ENCODE data around the gene SPATA20. TPM values are rescaled to one million over a fixed set of nuclear protein-coding genes. Genes with fewer than 3 reads are reported as not detected.

The SPATA20 gene
- total and polyA plus RNA-seq, 2 donors (not counting 3 experiments of a cell fraction or from before 2014, with no cell fraction given) = 42.3 to 51.5 TPM

GRCh38 chr17:50594892-50595291, 47.9 kb downstream of the SPATA20 start:
- ChIA-PET CTCF (interaction anchor here (1.0 to 1.5 kb wide), 2 partner anchors 9 to 30 kb away, joined by 4 read pairs; no protein-coding TSS in a partner anchor), POLR2A (no interaction called here)
- H3K4me2 ChIP-seq (ENCODE audit: insufficient read depth, low read length) = no peak overlapping the region
- H3K79me2 ChIP-seq (ENCODE audit: control insufficient read depth, insufficient read depth, low read length) = no peaks in the 10 kb centered on the region
- no peak for DNase-seq (ENCODE audit: low read depth, low spot score)
- no peak overlapping the region for H3K4me3 ChIP-seq (replicated peaks in 1 of 3; ENCODE audit: insufficient read depth in 1 of 3, low read depth in 1 of 3, low read length in 3 of 3)
- FAIRE-seq = no peak
- no peaks in the 10 kb centered on the region for H3K27me3 ChIP-seq (ENCODE audit: control insufficient read depth in 2 of 2, insufficient read depth in 2 of 2, low read length in 2 of 2)
- TF ChIP-seq POLR2A (IDR thresholded peaks at IDR 0.05; ENCODE audit: low read depth, low read length) (no peak), MAX (IDR thresholded peaks at IDR 0.05; ENCODE audit: insufficient read depth, insufficient read length) (no peak), MYC (IDR thresholded peaks at IDR 0.05; ENCODE audit: low read depth, low read length) (no peak), EZH2 (IDR thresholded peaks at IDR 0.05; ENCODE audit: borderline replicate concordance, low read depth, low read length, severe bottlenecking) (no peak)
- H3K9ac ChIP-seq (replicated peaks; ENCODE audit: extremely low read depth, insufficient read depth, low read length) = no peak overlapping the region
- H2AFZ ChIP-seq (ENCODE audit: low read depth, low read length) = no peak overlapping the region
- intact Hi-C loops (cut with micrococcal nuclease) = no loop called here
- H3K9me3 ChIP-seq (replicated peaks; ENCODE audit: control insufficient read depth, insufficient read depth, low read length) = no peaks in the 10 kb centered on the region
- no TSS peak for BruUV-seq (replicated peaks)
- H3K27ac ChIP-seq (ENCODE audit: insufficient read depth, low read depth, low read length) = no peak overlapping the region
- H3K4me1 ChIP-seq (ENCODE audit: control insufficient read depth, extremely low read depth, insufficient read depth, low read length) = no peaks in the 10 kb centered on the region
- no peaks in the 10 kb centered on the region for H3K9me1 ChIP-seq (replicated peaks; ENCODE audit: control insufficient read depth, extremely low read depth, insufficient read depth, low read length)
- H3K36me3 ChIP-seq (ENCODE audit: control insufficient read depth in 2 of 2, extremely low read depth in 1 of 2, insufficient read depth in 2 of 2, low read length in 2 of 2) = no peaks in the 10 kb centered on the region
- no peaks in the 10 kb centered on the region for H4K20me1 ChIP-seq (replicated peaks; ENCODE audit: control insufficient read depth, extremely low read depth, insufficient read depth, low read length)
- dilution Hi-C loops (cut with MboI; ENCODE audit: extremely low pct_ligation_motif_present, low sequenced_read_pairs) = no loop called here

- FAIRE-seq (no peak), DNase-seq (ENCODE audit: low read depth, low spot score) (no peak)
- Histone ChIP-seq H3K9me3 (replicated peaks; ENCODE audit: control insufficient read depth, insufficient read depth, low read length) (no peaks in the 10 kb centered on the region), H3K36me3 (ENCODE audit: control insufficient read depth in 2 of 2, extremely low read depth in 1 of 2, insufficient read depth in 2 of 2, low read length in 2 of 2) (no peaks in the 10 kb centered on the region), H3K4me3 (replicated peaks in 1 of 3; ENCODE audit: insufficient read depth in 1 of 3, low read depth in 1 of 3, low read length in 3 of 3) (no peak overlapping the region), H3K9me1 (replicated peaks; ENCODE audit: control insufficient read depth, extremely low read depth, insufficient read depth, low read length) (no peaks in the 10 kb centered on the region), H2AFZ (ENCODE audit: low read depth, low read length) (no peak overlapping the region), H3K4me1 (ENCODE audit: control insufficient read depth, extremely low read depth, insufficient read depth, low read length) (no peaks in the 10 kb centered on the region), H3K79me2 (ENCODE audit: control insufficient read depth, insufficient read depth, low read length) (no peaks in the 10 kb centered on the region), H3K27me3 (ENCODE audit: control insufficient read depth in 2 of 2, insufficient read depth in 2 of 2, low read length in 2 of 2) (no peaks in the 10 kb centered on the region), H3K4me2 (ENCODE audit: insufficient read depth, low read length) (no peak overlapping the region), H3K9ac (replicated peaks; ENCODE audit: extremely low read depth, insufficient read depth, low read length) (no peak overlapping the region), H4K20me1 (replicated peaks; ENCODE audit: control insufficient read depth, extremely low read depth, insufficient read depth, low read length) (no peaks in the 10 kb centered on the region), H3K27ac (ENCODE audit: insufficient read depth, low read depth, low read length) (no peak overlapping the region)
- no TSS peak for BruUV-seq (replicated peaks)
- TF ChIP-seq FOS (IDR thresholded peaks at IDR 0.05; ENCODE audit: borderline replicate concordance, insufficient read depth, low read length) (no peak), MAX (IDR thresholded peaks at IDR 0.05; ENCODE audit: insufficient read depth, insufficient read length) (no peak), CTCF (IDR thresholded peaks at IDR 0.05; ENCODE audit: extremely low read depth in 1 of 2, insufficient read depth in 1 of 2, low read depth in 1 of 2, low read length in 2 of 2) (peak; percentile 36 to 55), POLR2A (IDR thresholded peaks at IDR 0.05; ENCODE audit: low read depth, low read length) (no peak)
- POLR2A ChIA-PET = no interaction called here
- intact Hi-C loops (cut with micrococcal nuclease) (loop anchor here (1.0 kb wide), 2 partner anchors 30 to 85 kb away; no protein-coding TSS in a partner anchor), dilution Hi-C loops (cut with MboI; ENCODE audit: extremely low pct_ligation_motif_present, low sequenced_read_pairs) (no loop called here)
- CTCF ChIA-PET = interaction anchor here (0.6 to 1.4 kb wide), 5 partner anchors 29 to 98 kb away, joined by 3 to 10 read pairs (median 4); no protein-coding TSS in a partner anchor
These were observed 49.4 kb downstream of the SPATA20 start for GRCh38 chr17:50596191-50597037.

All from endothelial cell of umbilical vein (primary cell).